ENCODE data around the gene RIN3. TPM values are rescaled to one million over a fixed set of nuclear protein-coding genes. Genes with fewer than 3 reads are reported as not detected.

Gene RIN3
- total RNA-seq, 6 experiments from 2014 or later, result 10.7 to 20.4 (median 18.9) TPM

- WGBS (ENCODE audit: insufficient coverage, low coverage, low lambda C conversion rate, missing lambda C conversion rate), result 59% methylated on average over 7 of the region's 9 CpGs
- H3K9me3 ChIP-seq, result no peaks in the 10 kb centered on the region
- no peak overlapping the region for H3K27ac ChIP-seq
- intact Hi-C loops (cut with DNase I), result no loop called here
- no peaks in the 10 kb centered on the region for H3K27me3 ChIP-seq
- DNase-seq, result peak in 1 of 3 donors; percentile 66
- peaks cover 0 to 14% (median 3%) of the 10 kb centered on the region in 4 donors for H3K36me3 ChIP-seq
- no peaks in the 10 kb centered on the region for H3K4me1 ChIP-seq
- H3K4me3 ChIP-seq, result no peak overlapping the region
- TF ChIP-seq CTCF (IDR thresholded peaks at IDR 0.05) (no peak), POLR2A (IDR thresholded peaks at IDR 0.05) (no peak)
- ATAC-seq, result peak; percentile 30 to 53 (median 36)
These were observed 162.4 kb downstream of the RIN3 start for GRCh38 chr14:92675976-92676375.

GRCh38 chr14:92676403-92677086 lies 163.0 kb downstream of the RIN3 start:
- WGBS (ENCODE audit: insufficient coverage, low coverage, low lambda C conversion rate, missing lambda C conversion rate), result 60% methylated on average over 1 of the region's 8 CpGs
- no peaks in the 10 kb centered on the region for H3K4me1 ChIP-seq
- intact Hi-C loops (cut with DNase I), result no loop called here
- ATAC-seq (peak in 1 of 4 donors; percentile 4), DNase-seq (peak in 1 of 3 donors; percentile 52)
- no peak for TF ChIP-seq POLR2A (IDR thresholded peaks at IDR 0.05)
- TF ChIP-seq CTCF (IDR thresholded peaks at IDR 0.05), result no peak
- no peaks in the 10 kb centered on the region for H3K27me3 ChIP-seq
- no peak overlapping the region for H3K4me3 ChIP-seq
- H3K27ac ChIP-seq, result no peak overlapping the region
- H3K9me3 ChIP-seq, result no peaks in the 10 kb centered on the region
- peaks cover 0 to 14% (median 3%) of the 10 kb centered on the region in 4 donors for H3K36me3 ChIP-seq

GRCh38 chr14:92677087-92677668 lies 163.6 kb downstream of the RIN3 start:
- Histone ChIP-seq H3K36me3 (peaks cover 0 to 14% (median 3%) of the 10 kb centered on the region in 4 donors), H3K9me3 (no peaks in the 10 kb centered on the region), H3K27me3 (no peaks in the 10 kb centered on the region), H3K4me3 (no peak overlapping the region), H3K27ac (no peak overlapping the region), H3K4me1 (no peaks in the 10 kb centered on the region)
- TF ChIP-seq POLR2A (IDR thresholded peaks at IDR 0.05), result no peak
- TF ChIP-seq CTCF (IDR thresholded peaks at IDR 0.05), result no peak
- ATAC-seq (peak; percentile 25 to 53 (median 42)), DNase-seq (peak in 1 of 3 donors; percentile 34)
- WGBS (ENCODE audit: insufficient coverage, low coverage, low lambda C conversion rate, missing lambda C conversion rate), result 79% methylated on average over 3 of the region's 4 CpGs
- intact Hi-C loops (cut with DNase I), result no loop called here

- Histone ChIP-seq H3K27ac (no peak overlapping the region), H3K9me3 (no peaks in the 10 kb centered on the region), H3K4me1 (no peaks in the 10 kb centered on the region), H3K36me3 (peaks cover 0 to 14% (median 3%) of the 10 kb centered on the region in 4 donors), H3K4me3 (no peak overlapping the region), H3K27me3 (no peaks in the 10 kb centered on the region)
- TF ChIP-seq POLR2A (IDR thresholded peaks at IDR 0.05) (no peak), CTCF (IDR thresholded peaks at IDR 0.05) (no peak)
- WGBS (ENCODE audit: insufficient coverage, low coverage, low lambda C conversion rate, missing lambda C conversion rate), result 100% methylated on average over 2 of the region's 2 CpGs
- DNase-seq (peak in 1 of 3 donors; percentile 11), ATAC-seq (no peak)
- intact Hi-C loops (cut with DNase I), result no loop called here
These were observed 164.4 kb downstream of the RIN3 start for GRCh38 chr14:92677955-92678354.
